ENCODE results near the gene IER2.
"Not testable (repeated sequence)": the region's sequence is repeated elsewhere in the genome, so short reads cannot be mapped to it uniquely, and the experiment has no call there.

The IER2 gene

DNA sequence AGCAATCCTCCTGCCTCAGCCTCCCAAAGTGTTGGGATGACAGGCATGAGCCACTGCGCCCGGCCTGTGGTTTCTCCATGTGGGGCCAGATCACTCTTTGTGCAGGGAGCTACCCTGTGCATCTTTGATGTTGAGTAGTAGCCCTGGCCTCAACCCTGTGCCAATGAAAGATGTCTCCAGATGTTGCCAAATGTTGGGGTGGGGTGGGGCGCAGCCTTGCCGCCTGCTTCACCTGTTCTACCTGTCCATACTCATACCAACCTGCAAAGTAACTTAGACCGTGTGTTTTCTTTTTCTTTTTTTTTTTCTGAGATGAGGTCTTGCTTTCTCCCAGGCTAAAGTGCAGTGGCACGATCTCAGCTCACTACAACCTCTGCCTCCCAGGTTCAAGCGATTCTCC lies 20.9 kb downstream of the IER2 start:
- in situ Hi-C loops (cut with MboI; ENCODE audit: low sequenced_read_pairs), result loop anchor here (25.0 kb wide), 1 partner anchor 841 kb away; the partner anchor contains the start of gene RFX1
- Histone ChIP-seq H3K27me3 (ENCODE audit: low read depth) (no peaks in the 10 kb centered on the region), H3K9me3 (no peaks in the 10 kb centered on the region), H3K4me1 (peaks cover 20% of the 10 kb centered on the region), H3K4me3 (no peak overlapping the region), H3K36me3 (replicated peaks) (no peaks in the 10 kb centered on the region)
- no peak for DNase-seq (ENCODE audit: low spot score in 2 of 2)

DNA sequence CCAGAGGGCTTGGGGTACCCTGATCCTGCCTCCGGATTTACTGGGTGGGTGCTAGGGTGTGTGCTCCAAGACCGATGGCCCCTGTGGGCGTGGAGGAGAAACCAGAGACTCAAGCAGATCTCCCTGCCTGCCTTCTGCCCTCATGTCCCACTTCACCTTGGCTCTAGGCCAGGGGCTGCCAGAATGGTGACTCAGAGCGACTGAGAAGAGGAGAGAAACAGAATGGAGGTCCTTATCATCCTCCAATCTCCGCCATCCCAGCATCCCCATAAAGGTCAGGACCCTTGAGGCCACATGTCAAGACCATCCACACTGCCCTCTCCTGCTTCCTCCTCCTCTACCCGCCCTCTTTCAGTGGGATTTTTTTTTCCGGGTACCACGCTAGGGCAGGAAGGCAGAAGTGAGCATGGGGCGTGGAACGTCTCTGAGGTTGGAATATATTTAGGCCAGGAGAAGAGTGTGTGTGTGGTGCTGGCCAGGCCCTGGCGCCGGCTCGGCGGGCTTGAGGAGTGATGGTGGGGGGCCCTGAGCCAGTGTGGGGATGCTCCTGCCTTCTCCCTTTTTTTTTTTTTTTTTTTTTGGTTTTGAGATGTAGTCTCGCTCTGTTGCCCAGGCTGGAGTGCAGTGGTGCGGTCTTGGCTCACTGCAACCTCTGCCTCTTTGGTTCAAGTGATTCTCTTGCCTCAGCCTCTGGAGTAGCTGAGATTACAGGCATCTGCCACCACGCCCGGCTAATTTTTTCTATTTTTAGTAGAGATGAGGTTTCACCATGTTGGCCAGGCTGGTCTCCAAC lies 22.3 kb downstream of the IER2 start:
- in situ Hi-C loops (cut with MboI; ENCODE audit: low sequenced_read_pairs), result loop anchor here (25.0 kb wide), 1 partner anchor 840 kb away; the partner anchor contains the start of gene RFX1
- H3K4me1 ChIP-seq, result peaks cover 15% of the 10 kb centered on the region
- H3K27me3 ChIP-seq (ENCODE audit: low read depth), result no peaks in the 10 kb centered on the region
- no peak overlapping the region for H3K4me3 ChIP-seq
- DNase-seq (ENCODE audit: low spot score in 2 of 2), result peak in 1 of 2 experiments; percentile 51
- no peaks in the 10 kb centered on the region for H3K36me3 ChIP-seq (replicated peaks)
- H3K9me3 ChIP-seq, result no peaks in the 10 kb centered on the region

DNA sequence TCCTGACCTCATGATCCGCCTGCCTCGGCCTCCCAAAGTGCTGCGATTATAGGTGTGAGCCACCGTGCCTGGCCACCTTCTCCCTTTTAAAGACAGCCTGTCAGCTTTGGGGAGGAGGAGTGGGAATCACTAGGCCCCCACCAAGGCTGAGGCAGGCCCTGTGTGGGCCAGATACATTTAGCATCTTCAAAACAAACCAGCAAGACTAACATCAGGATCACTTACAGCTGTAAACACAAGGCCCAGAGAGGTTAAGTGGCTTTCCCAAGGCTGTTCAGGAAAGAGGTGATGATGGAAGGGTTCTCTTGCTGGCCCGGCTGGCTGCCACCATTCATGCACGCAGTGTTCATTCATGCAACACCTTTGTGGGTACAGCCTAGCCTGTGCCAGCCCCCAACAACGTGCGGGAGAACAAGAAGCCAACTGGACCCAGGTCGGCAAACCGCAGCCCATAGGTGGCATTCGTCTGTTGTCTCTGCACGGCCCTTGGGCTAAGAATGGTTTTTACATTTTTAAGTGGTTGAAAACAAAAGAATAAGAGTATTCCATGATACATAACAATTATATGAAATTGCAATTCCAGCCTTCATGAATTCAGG lies 23.0 kb downstream of the IER2 start:
- Histone ChIP-seq H3K36me3 (replicated peaks) (no peaks in the 10 kb centered on the region), H3K4me1 (peaks cover 9% of the 10 kb centered on the region), H3K4me3 (no peak overlapping the region), H3K9me3 (no peaks in the 10 kb centered on the region), H3K27me3 (ENCODE audit: low read depth) (no peaks in the 10 kb centered on the region)
- no peak for DNase-seq (ENCODE audit: low spot score in 2 of 2)
- in situ Hi-C loops (cut with MboI; ENCODE audit: low sequenced_read_pairs), result loop anchor here (25.0 kb wide), 1 partner anchor 839 kb away; the partner anchor contains the start of gene RFX1

DNA sequence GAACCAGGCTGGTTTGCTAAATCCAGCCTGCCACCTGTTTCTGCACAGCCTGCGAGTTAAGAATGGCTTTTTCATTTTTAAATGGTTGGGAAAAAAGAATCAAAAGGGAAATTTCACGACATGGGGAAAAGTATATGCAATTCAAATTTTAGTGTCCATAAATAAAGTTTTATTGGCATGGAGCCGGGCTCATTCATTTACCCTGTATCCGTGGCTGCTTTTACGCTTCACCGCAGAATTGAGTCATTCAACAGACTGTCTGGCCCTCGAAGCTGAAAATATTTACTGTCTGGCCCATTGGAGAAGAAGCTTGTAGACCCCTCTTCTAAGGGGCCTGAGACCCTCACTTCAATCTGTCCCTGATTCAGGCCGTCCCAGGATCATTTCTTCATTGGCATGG lies 26.1 kb downstream of the IER2 start:
- no peak for DNase-seq (ENCODE audit: low spot score in 2 of 2)
- Histone ChIP-seq H3K36me3 (replicated peaks) (no peaks in the 10 kb centered on the region), H3K27me3 (ENCODE audit: low read depth) (no peaks in the 10 kb centered on the region), H3K9me3 (no peaks in the 10 kb centered on the region), H3K4me3 (no peak overlapping the region), H3K4me1 (no peaks in the 10 kb centered on the region; the same call in 1 of the 2 replicates)
- in situ Hi-C loops (cut with MboI; ENCODE audit: low sequenced_read_pairs), result no loop called here

- H3K36me3 ChIP-seq (replicated peaks); H3K4me1 ChIP-seq; H3K27me3 ChIP-seq (ENCODE audit: low read depth); DNase-seq (ENCODE audit: low spot score in 2 of 2); H3K4me3 ChIP-seq; in situ Hi-C loops (cut with MboI; ENCODE audit: low sequenced_read_pairs); H3K9me3 ChIP-seq: not testable (repeated sequence)
Measured at GRCh38 chr19:13177584-13177983, 27.4 kb downstream of the IER2 start.

- H3K9me3 ChIP-seq; H3K4me3 ChIP-seq; H3K27me3 ChIP-seq (ENCODE audit: low read depth); DNase-seq (ENCODE audit: low spot score in 2 of 2); H3K4me1 ChIP-seq; H3K36me3 ChIP-seq (replicated peaks); in situ Hi-C loops (cut with MboI; ENCODE audit: low sequenced_read_pairs): not testable (repeated sequence)
Measured at GRCh38 chr19:13178291-13178690, 28.1 kb downstream of the IER2 start.

DNA sequence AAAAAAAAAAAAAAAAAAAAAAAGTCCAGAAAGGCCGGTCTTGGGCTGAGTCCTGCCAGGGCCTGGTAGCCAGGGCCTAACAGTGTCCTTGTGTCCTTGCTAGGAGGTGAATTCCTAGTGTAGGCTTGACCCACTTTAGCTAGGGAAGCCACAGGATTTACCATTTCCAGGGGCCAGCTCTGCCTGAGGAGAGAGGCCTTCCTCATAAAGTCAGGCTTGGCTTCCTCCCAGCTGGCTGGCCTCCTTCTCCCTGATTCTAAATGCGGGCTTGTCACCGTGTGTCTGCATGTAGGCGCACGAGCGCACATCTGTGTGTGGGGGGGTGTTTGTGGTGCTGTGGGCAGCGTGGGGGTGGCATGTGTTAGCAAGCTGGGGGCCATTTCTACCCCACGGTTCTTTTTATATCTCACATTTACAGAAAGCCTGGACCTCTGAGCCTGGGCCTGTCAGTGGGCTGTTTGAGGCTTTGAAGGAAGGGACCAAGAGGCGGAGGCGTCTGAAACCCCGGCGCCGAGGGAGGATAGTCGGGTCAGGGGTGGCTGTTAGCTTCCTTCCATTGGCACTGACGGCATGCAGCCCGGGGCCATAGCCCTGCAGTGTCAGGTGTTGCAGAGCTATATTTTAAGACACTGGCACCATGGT lies 31.7 kb downstream of the IER2 start:
- no peaks in the 10 kb centered on the region for H3K27me3 ChIP-seq (ENCODE audit: low read depth)
- no peak overlapping the region for H3K4me3 ChIP-seq
- no peaks in the 10 kb centered on the region for H3K9me3 ChIP-seq
- in situ Hi-C loops (cut with MboI; ENCODE audit: low sequenced_read_pairs), result no loop called here
- no peaks in the 10 kb centered on the region for H3K4me1 ChIP-seq
- DNase-seq (ENCODE audit: low spot score in 2 of 2), result no peak
- no peaks in the 10 kb centered on the region for H3K36me3 ChIP-seq (replicated peaks)

DNA sequence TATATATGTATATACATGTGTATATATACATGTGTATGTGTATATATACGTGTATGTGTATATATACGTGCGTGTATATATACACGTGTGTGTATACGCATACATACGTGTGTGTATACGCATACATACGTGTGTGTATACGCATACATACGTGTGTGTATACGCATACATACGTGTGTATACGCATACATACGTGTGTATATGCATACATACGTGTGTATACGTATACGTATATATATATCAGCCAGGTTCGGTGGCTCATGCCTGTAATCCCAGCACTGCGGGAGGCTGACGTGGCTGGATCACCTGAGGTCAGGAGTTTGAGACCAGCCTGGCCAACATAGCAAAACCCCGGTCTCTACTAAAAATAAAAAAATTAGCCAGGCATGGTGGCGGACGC lies 34.7 kb downstream of the IER2 start:
- H3K36me3 ChIP-seq (replicated peaks); H3K4me1 ChIP-seq; H3K9me3 ChIP-seq; H3K4me3 ChIP-seq; H3K27me3 ChIP-seq (ENCODE audit: low read depth); DNase-seq (ENCODE audit: low spot score in 2 of 2); in situ Hi-C loops (cut with MboI; ENCODE audit: low sequenced_read_pairs): not testable (repeated sequence)

- H3K36me3 ChIP-seq (replicated peaks); H3K27me3 ChIP-seq (ENCODE audit: low read depth); H3K4me1 ChIP-seq; H3K9me3 ChIP-seq; H3K4me3 ChIP-seq; in situ Hi-C loops (cut with MboI; ENCODE audit: low sequenced_read_pairs): not testable (repeated sequence)
- DNase-seq (ENCODE audit: low spot score in 2 of 2), result peak in 1 of 2 experiments; percentile 41
Measured at GRCh38 chr19:13185763-13186657, 35.8 kb downstream of the IER2 start.

DNA sequence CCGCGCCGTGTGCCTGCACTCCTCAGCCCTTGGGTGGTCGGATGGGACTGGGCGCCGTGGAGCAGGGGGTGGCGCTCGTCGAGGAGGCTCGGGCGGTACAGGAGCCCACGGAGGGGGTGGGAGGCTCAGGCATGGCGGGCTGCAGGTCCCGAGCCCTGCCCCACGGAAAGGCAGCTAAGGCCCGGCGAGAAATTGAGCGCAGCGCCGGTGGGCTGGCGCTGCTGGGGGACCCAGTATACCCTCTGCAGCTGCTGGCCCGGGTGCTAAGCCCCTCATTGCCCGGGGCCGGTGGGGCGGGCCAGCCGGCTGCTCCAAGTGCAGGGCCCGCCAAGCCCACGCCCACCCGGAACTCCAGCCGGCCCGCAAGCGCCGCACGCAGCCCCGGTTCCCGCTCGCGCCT lies 36.5 kb downstream of the IER2 start:
- H3K27me3 ChIP-seq (ENCODE audit: low read depth); in situ Hi-C loops (cut with MboI; ENCODE audit: low sequenced_read_pairs); H3K4me1 ChIP-seq; H3K9me3 ChIP-seq; DNase-seq (ENCODE audit: low spot score in 2 of 2); H3K4me3 ChIP-seq; H3K36me3 ChIP-seq (replicated peaks): not testable (repeated sequence)

DNA sequence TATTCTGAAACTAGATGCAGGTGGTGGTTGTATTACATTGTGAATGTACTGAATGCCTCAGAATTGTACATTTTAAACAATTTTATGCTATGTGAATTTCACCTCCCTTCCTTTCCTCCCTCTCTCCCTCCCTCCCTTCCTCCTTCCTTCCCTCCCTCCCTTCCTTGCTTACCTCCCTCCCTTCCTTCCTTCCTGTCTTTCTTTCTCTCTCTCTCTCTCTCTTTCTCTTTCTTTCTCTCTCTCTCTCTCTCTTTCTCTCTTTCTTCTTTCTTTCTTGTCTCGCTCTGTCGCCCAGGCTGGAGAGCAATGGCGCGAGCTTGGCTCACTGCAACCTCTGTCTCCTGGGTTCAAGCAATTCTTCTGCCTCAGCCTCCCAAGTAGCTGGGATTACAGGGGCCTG lies 37.2 kb downstream of the IER2 start:
- H3K4me1 ChIP-seq, result no peaks in the 10 kb centered on the region
- no peak overlapping the region for H3K4me3 ChIP-seq
- no peaks in the 10 kb centered on the region for H3K27me3 ChIP-seq (ENCODE audit: low read depth)
- H3K36me3 ChIP-seq (replicated peaks), result no peaks in the 10 kb centered on the region
- in situ Hi-C loops (cut with MboI; ENCODE audit: low sequenced_read_pairs), result no loop called here
- H3K9me3 ChIP-seq, result no peaks in the 10 kb centered on the region
- no peak for DNase-seq (ENCODE audit: low spot score in 2 of 2)

GRCh38 chr19:13189600-13189999 lies 39.4 kb downstream of the IER2 start:
- Histone ChIP-seq H3K9me3 (no peaks in the 10 kb centered on the region), H3K36me3 (replicated peaks) (no peaks in the 10 kb centered on the region), H3K4me1 (no peaks in the 10 kb centered on the region), H3K27me3 (ENCODE audit: low read depth) (no peaks in the 10 kb centered on the region), H3K4me3 (no peak overlapping the region)
- in situ Hi-C loops (cut with MboI; ENCODE audit: low sequenced_read_pairs), result no loop called here
- DNase-seq (ENCODE audit: low spot score in 2 of 2), result no peak

DNA sequence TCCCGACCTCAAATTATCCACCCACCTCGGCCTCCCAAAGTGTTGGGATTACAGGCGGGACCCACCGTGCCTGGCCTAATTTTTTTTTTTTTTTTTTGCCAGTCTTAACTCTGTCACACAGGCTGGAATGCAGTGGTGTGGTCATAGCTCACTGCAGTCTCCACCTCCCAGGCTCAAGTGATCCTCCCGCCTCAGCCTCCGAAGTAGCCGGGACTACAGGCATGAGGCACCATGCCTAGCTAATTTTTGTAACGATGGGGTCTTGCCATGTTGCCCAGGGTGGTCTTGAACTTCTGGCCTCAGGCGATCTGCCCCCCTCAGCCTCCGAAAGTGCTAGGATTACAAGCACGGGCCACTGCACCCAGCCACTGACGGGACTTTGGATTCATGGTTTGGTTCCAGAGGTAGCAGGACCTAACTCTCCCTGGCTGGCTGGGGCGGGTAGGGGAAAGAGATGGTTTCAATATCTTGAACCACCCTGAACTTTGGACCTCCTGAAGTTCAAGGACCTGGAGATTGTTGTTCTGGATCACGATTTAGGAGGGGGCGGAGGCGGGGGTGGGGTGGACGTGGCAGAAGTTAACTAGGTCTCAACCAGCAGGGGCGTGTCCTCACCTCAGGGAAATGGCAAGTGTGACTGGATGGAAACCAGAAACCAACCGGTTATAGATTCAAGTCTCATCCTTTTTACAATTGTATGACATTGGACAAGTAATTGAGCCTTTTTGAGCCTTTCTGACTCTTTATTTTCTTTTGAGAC lies 40.8 kb downstream of the IER2 start:
- Histone ChIP-seq H3K4me3 (no peak overlapping the region), H3K4me1 (no peaks in the 10 kb centered on the region), H3K27me3 (ENCODE audit: low read depth) (no peaks in the 10 kb centered on the region), H3K36me3 (replicated peaks) (no peaks in the 10 kb centered on the region), H3K9me3 (no peaks in the 10 kb centered on the region)
- DNase-seq (ENCODE audit: low spot score in 2 of 2), result no peak
- in situ Hi-C loops (cut with MboI; ENCODE audit: low sequenced_read_pairs), result no loop called here
